SK-N-SH (cell line): ENCODE measurements around the gene ZC4H2. TPM values are rescaled to one million over a fixed set of nuclear protein-coding genes. Genes with fewer than 3 reads are reported as not detected.

Source experiments
- CTCF ChIA-PET: fragments of 300-600, 350-600 bp; formaldehyde crosslinking; extraction: SDS; loops from one replicate; lab custom pipeline; 2021; lab: Yijun Ruan, JAX
- POLR2A ChIA-PET: fragments of 350-600 bp; sonication (Branson Sonifier 250); formaldehyde crosslinking; extraction: SDS; loops from one replicate; lab custom pipeline; 2020; ENCODE audit warnings: antibody characterized with exemption, inconsistent platforms; lab: Yijun Ruan, JAX
- DNase-seq: peaks from one replicate; pipeline ENCODE4 v3.0.0; 2012
- H2AFZ ChIP-seq: fragments of 200-600 bp; sonication (generic); 2 replicates; pipeline ENCODE4 v1.8.1; 2016; ENCODE audit warnings: antibody characterized with exemption, mild to moderate bottlenecking, low read depth
- H3F3A ChIP-seq: fragments of 200-600 bp; sonication (generic); replicated peaks from 2 replicates; pipeline ENCODE3; 2016; ENCODE audit warnings: antibody characterized with exemption, mild to moderate bottlenecking; ENCODE audit not compliant: insufficient read depth
- H3K27ac ChIP-seq, 2 experiments: fragments of 200-500 bp in 1 of 2; fragments of 200-600 bp in 1 of 2; sonication (Bioruptor generic) in 1 of 2; sonication (generic), shearing (Covaris generic) in 1 of 2; 2 replicates each; pipeline versions ENCODE4 v1.5.1 to v1.6.1; 2014 to 2016; ENCODE audit warnings: low read depth in 2 of 2, inconsistent platforms in 1 of 2, low read length in 1 of 2, mild to moderate bottlenecking in 1 of 2, mixed read lengths in 1 of 2
- H3K27me3 ChIP-seq: fragments of 200-600 bp; sonication (generic), shearing (Covaris generic); 2 replicates; pipeline ENCODE4 v1.6.1; 2016; ENCODE audit warnings: mixed run types; ENCODE audit not compliant: insufficient read depth
- H3K36me3 ChIP-seq, 2 experiments: fragments of 200-500 bp in 1 of 2; fragments of 200-600 bp in 1 of 2; sonication (Bioruptor generic) in 1 of 2; sonication (generic) in 1 of 2; replicated peaks in 1 of 2; 2 replicates each; pipeline versions ENCODE3 to v1.5.1; 2014 to 2016; ENCODE audit warnings: low read length in 1 of 2, mild to moderate bottlenecking in 1 of 2; ENCODE audit not compliant: insufficient read depth in 2 of 2, control insufficient read depth in 1 of 2
- H3K4me1 ChIP-seq, 2 experiments: fragments of 200-500 bp in 1 of 2; fragments of 200-600 bp in 1 of 2; sonication (Bioruptor generic) in 1 of 2; sonication (generic), shearing (Covaris generic) in 1 of 2; 2 replicates each; pipeline versions ENCODE4 v1.5.1 to v1.6.1; 2014 to 2016; ENCODE audit warnings: low read depth in 1 of 2, low read length in 1 of 2, mixed run types in 1 of 2; ENCODE audit not compliant: insufficient read depth in 2 of 2, control insufficient read depth in 1 of 2
- H3K4me2 ChIP-seq: fragments of 200-600 bp; sonication (generic), shearing (Covaris generic); 2 replicates; pipeline ENCODE4 v1.6.1; 2017; ENCODE audit warnings: mixed run types
- H3K4me3 ChIP-seq, 2 experiments: fragments of 200-500 bp in 1 of 2; fragments of 200-600 bp in 1 of 2; sonication (Bioruptor generic) in 1 of 2; sonication (generic), shearing (Covaris generic) in 1 of 2; 2 replicates each; pipeline versions ENCODE4 v1.5.1 to v1.8.1; 2014 to 2016; ENCODE audit warnings: low read depth in 2 of 2, inconsistent platforms in 1 of 2, low read length in 1 of 2, mild to moderate bottlenecking in 1 of 2, mixed read lengths in 1 of 2, moderate library complexity in 1 of 2
- H3K79me2 ChIP-seq: fragments of 200-600 bp; sonication (generic); 2 replicates; pipeline ENCODE4 v1.8.1; 2017; ENCODE audit warnings: mild to moderate bottlenecking; ENCODE audit not compliant: insufficient read depth
- H3K9ac ChIP-seq: fragments of 200-600 bp; sonication (generic); 2 replicates; pipeline ENCODE4 v1.6.1; 2017; ENCODE audit warnings: mixed run types
- H3K9me2 ChIP-seq: fragments of 200-600 bp; sonication (generic); 2 replicates; pipeline ENCODE4 v1.6.1; 2017; ENCODE audit warnings: mixed run types
- H3K9me3 ChIP-seq: fragments of 200-600 bp; sonication (generic); 2 replicates; pipeline ENCODE4 v1.6.1; 2017; ENCODE audit warnings: mixed run types, mild to moderate bottlenecking, moderate library complexity
- H4K20me1 ChIP-seq: fragments of 200-600 bp; sonication (generic); 2 replicates; pipeline ENCODE4 v1.6.1; 2017; ENCODE audit warnings: mild to moderate bottlenecking, mixed run types; ENCODE audit not compliant: insufficient read depth
- CHD2 ChIP-seq: fragments of 150-350 bp; IDR thresholded peaks from 2 replicates; pipeline ENCODE4 v1.6.1; 2018; ENCODE audit warnings: low read length; ENCODE audit not compliant: partially characterized antibody
- ELF1 ChIP-seq: IDR thresholded peaks from 2 replicates; pipeline ENCODE4 v1.4.0; 2012
- GABPA ChIP-seq: IDR thresholded peaks from 2 replicates; pipeline ENCODE4 v1.4.0; 2012; ENCODE audit warnings: low read depth, mild to moderate bottlenecking
- MXI1 ChIP-seq: IDR thresholded peaks from 2 replicates; pipeline ENCODE4 v1.6.1; 2012; ENCODE audit warnings: mild to moderate bottlenecking, low read depth, low read length, improper control_type of control experiment
- POLR2AphosphoS5 ChIP-seq: IDR thresholded peaks from 2 replicates; pipeline ENCODE4 v1.6.1; 2012; ENCODE audit warnings: low read depth, low read length
- RCOR1 ChIP-seq: fragments of 150-350 bp; IDR thresholded peaks from 2 replicates; pipeline ENCODE4 v1.6.1; 2017; ENCODE audit warnings: antibody characterized with exemption, low read length
- WGBS: methylation state at CpG from one replicate; pipeline ENCODE4 v1.1.6; 2017; ENCODE audit warnings: low lambda C conversion rate; 5-methylcytosine and 5-hydroxymethylcytosine counted together
- polyA plus RNA-seq, 3 experiments: library from polyadenylated mRNA; depleted of rRNA; stranded (reverse); fragments of >200 nt; gene quantifications; 2 replicates each; pipeline ENCODE4 v1.2.3, GENCODE V29; 2012
- TF ChIP-seq, protein P1 (sequence below): IDR thresholded peaks from 2 replicates; pipeline ENCODE4 v1.4.0; 2012; ENCODE audit warnings: low read depth, borderline replicate concordance
- TF ChIP-seq, protein P2 (sequence below): fragments of 150-350 bp; IDR thresholded peaks from 2 replicates; pipeline ENCODE4 v1.6.1; 2016; ENCODE audit warnings: mild to moderate bottlenecking, low read depth, low read length
- TF ChIP-seq, protein P3 (sequence below): IDR thresholded peaks from 2 replicates; pipeline ENCODE4 v1.6.1; 2012; ENCODE audit warnings: mild to moderate bottlenecking, low read depth, low read length, moderate library complexity

ZC4H2 gene, protein sequence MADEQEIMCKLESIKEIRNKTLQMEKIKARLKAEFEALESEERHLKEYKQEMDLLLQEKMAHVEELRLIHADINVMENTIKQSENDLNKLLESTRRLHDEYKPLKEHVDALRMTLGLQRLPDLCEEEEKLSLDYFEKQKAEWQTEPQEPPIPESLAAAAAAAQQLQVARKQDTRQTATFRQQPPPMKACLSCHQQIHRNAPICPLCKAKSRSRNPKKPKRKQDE
- polyA plus RNA-seq (2012; rRNA removed): 17.2 and 21.2 TPM in 2 replicates
- 19.7 and 20.1 TPM in 2 replicates for polyA plus RNA-seq (2012; cell fraction: cytosol; rRNA removed)
- 20.3 and 26.8 TPM in 2 replicates for polyA plus RNA-seq (2012; cell fraction: nucleus; rRNA removed)

DNA sequence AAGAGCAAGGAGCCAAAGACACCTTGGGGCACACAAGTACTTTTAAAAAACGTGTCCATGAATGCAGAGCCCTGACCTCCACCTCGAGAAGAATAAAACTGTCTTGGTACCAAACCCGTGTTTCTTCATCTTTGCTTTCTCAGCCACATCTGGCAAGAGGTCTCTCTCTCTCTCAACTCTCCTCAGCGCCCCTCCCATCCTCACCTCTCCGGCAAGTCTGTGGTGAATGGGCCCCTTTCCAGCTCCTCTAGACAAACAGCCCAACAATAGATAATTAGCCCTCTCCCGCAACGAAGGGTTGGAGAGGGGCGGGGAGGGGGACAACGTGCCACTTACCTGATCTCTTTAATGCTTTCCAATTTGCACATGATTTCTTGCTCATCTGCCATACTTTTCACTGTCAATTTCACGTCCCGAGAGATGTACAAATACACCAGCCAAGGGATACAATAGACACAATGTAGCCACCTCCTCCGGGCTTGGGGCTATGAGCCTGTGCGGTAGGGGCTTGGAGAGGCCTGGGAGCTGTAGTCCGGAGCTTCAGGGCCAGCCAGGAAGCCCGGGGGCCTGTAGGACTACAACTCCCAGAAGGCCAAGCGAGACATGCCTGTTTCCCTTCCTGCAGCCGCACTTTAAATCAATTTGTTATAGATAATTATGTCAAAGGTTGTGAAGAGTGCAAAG is at the start of gene ZC4H2:
Gene ZC4H2, minus strand, starts transcription at position 462 of the 684 bp plus-strand sequence. Its CDS starts 73 bp downstream, at position 389.
- TF ChIP-seq CHD2 (peak; percentile 60), GABPA (peak; percentile 64), RCOR1 (no peak), ELF1 (peak; percentile 72), MXI1 (peak; percentile 66; the same call in 1 of the 2 replicates)
- TF ChIP-seq, protein P1, sequence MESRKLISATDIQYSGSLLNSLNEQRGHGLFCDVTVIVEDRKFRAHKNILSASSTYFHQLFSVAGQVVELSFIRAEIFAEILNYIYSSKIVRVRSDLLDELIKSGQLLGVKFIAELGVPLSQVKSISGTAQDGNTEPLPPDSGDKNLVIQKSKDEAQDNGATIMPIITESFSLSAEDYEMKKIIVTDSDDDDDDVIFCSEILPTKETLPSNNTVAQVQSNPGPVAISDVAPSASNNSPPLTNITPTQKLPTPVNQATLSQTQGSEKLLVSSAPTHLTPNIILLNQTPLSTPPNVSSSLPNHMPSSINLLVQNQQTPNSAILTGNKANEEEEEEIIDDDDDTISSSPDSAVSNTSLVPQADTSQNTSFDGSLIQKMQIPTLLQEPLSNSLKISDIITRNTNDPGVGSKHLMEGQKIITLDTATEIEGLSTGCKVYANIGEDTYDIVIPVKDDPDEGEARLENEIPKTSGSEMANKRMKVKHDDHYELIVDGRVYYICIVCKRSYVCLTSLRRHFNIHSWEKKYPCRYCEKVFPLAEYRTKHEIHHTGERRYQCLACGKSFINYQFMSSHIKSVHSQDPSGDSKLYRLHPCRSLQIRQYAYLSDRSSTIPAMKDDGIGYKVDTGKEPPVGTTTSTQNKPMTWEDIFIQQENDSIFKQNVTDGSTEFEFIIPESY: no peak
- TF ChIP-seq, protein P2, sequence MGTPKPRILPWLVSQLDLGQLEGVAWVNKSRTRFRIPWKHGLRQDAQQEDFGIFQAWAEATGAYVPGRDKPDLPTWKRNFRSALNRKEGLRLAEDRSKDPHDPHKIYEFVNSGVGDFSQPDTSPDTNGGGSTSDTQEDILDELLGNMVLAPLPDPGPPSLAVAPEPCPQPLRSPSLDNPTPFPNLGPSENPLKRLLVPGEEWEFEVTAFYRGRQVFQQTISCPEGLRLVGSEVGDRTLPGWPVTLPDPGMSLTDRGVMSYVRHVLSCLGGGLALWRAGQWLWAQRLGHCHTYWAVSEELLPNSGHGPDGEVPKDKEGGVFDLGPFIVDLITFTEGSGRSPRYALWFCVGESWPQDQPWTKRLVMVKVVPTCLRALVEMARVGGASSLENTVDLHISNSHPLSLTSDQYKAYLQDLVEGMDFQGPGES: no peak
- Histone ChIP-seq H3K9ac (peak within 1 kb of the TSS; percentile 50; the same call in 1 of the 2 replicates), H3K79me2 (peaks cover 11% of the 10 kb centered on the region), H2AFZ (peak within 1 kb of the TSS; percentile 73), H3K36me3 (no peaks in the 10 kb centered on the region), H4K20me1 (no peaks in the 10 kb centered on the region), H3K4me1 (peaks cover 0 to 3% of the 10 kb centered on the region in 2 experiments; a peak in 1 of 4 replicates), H3K9me2 (no peaks in the 10 kb centered on the region), H3K4me3 (peak within 1 kb of the TSS; percentile 58 to 74), H3F3A (no peaks in the 10 kb centered on the region), H3K27me3 (no peaks in the 10 kb centered on the region), H3K9me3 (no peaks in the 10 kb centered on the region), H3K27ac (peak within 1 kb of the TSS in 1 of 2 experiments; percentile 54; a peak in 2 of 4 replicates), H3K4me2 (peak within 1 kb of the TSS; percentile 70)
- 2% methylated on average over 17 of the region's 17 CpGs for WGBS
- ChIA-PET CTCF (interaction anchor here (1.7 kb wide), 1 partner anchor 42 kb away, joined by 4 read pairs; no protein-coding TSS in a partner anchor), POLR2A (interaction anchor here (1.3 kb wide), 1 partner anchor 59 kb away, joined by 5 read pairs; the partner anchor contains the start of gene ZC3H12B)
- DNase-seq: peak; percentile 75

DNA sequence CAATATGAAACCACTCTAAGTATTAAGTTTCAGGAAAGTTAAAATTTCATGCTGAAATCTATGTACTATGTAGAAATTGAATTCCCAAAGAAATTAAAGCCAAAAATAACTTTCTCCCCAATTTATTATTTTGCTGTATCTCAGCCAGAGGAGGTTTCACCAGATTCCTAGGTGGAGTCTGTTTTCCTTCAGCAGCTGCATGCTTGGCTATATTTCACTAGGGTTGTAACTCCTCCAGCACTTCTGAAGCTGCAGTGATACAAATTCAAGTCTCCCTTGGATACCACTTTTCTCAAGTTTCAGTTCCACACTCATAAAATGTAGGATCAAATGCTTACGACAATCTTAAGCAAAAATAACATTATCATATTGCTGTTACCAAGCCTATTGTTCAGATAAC is 41.2 kb upstream of the ZC4H2 start:
- CTCF ChIA-PET: interaction anchor here (1.5 kb wide), 1 partner anchor 42 kb away, joined by 4 read pairs; no protein-coding TSS in a partner anchor
- TF ChIP-seq POLR2AphosphoS5: no peak
- TF ChIP-seq, protein P3, sequence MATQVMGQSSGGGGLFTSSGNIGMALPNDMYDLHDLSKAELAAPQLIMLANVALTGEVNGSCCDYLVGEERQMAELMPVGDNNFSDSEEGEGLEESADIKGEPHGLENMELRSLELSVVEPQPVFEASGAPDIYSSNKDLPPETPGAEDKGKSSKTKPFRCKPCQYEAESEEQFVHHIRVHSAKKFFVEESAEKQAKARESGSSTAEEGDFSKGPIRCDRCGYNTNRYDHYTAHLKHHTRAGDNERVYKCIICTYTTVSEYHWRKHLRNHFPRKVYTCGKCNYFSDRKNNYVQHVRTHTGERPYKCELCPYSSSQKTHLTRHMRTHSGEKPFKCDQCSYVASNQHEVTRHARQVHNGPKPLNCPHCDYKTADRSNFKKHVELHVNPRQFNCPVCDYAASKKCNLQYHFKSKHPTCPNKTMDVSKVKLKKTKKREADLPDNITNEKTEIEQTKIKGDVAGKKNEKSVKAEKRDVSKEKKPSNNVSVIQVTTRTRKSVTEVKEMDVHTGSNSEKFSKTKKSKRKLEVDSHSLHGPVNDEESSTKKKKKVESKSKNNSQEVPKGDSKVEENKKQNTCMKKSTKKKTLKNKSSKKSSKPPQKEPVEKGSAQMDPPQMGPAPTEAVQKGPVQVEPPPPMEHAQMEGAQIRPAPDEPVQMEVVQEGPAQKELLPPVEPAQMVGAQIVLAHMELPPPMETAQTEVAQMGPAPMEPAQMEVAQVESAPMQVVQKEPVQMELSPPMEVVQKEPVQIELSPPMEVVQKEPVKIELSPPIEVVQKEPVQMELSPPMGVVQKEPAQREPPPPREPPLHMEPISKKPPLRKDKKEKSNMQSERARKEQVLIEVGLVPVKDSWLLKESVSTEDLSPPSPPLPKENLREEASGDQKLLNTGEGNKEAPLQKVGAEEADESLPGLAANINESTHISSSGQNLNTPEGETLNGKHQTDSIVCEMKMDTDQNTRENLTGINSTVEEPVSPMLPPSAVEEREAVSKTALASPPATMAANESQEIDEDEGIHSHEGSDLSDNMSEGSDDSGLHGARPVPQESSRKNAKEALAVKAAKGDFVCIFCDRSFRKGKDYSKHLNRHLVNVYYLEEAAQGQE: no peak
- TF ChIP-seq, all 33 proteins: peak for 0
- Histone ChIP-seq H3F3A (no peaks in the 10 kb centered on the region), H2AFZ (no peak overlapping the region), H3K9me2 (no peaks in the 10 kb centered on the region), H3K9me3 (no peaks in the 10 kb centered on the region), H3K4me2 (no peak overlapping the region), H3K36me3 (no peaks in the 10 kb centered on the region), H3K27me3 (no peaks in the 10 kb centered on the region), H3K4me1 (no peaks in the 10 kb centered on the region), H3K27ac (no peak overlapping the region), H3K79me2 (no peaks in the 10 kb centered on the region), H3K9ac (no peak overlapping the region), H3K4me3 (no peak overlapping the region), H4K20me1 (no peaks in the 10 kb centered on the region)
- no peak for DNase-seq
- 0% methylated on average over 1 of the region's 1 CpG for WGBS
- POLR2A ChIA-PET: no interaction called here
